ENCODE data around the gene TBCD.

TBCD gene

GRCh38 chr17:82835766-82836512, 84.1 kb downstream of the TBCD start:
- DNase-seq = no peak

GRCh38 chr17:82836823-82837357, 85.0 kb downstream of the TBCD start:
- DNase-seq = no peak

DNA sequence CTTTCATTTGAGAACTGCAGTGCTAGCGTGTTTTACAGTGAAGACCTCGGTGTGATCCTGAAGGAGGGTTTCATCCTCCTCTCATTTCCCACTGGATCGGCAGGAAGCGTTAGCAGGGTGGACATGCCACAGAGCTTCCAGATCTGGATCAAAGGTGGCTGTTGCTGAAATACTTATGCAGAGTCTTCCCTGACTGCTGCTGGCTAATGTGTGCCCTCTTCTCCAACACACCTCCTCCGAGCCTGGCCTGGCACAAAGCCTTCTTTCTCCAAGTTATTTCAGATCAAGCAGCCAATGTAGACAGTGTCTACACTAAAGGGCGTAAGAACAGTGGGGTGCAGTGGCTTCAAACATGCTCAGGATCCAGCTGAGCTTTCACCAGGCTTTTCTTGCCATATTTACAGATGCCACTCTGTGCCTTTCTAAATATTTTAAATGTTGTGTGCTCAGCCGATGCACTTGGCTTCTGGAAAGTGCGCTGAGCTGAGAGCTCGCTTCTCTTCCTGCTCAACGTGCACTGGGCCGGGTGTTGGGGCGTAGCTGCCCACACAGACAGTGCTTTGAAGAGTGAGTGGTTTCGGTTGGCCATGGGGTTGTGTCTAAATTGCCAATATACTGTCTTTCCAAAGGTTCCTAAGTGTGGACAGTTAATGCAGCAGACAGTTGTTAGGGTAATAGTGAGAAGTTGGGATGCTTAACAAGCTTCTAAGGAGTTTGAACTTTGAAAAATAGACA, 85.9 kb downstream of the TBCD start:
- no peak for DNase-seq

- no peak for DNase-seq
Measured at GRCh38 chr17:82838386-82839063, 86.7 kb downstream of the TBCD start.

GRCh38 chr17:82839617-82840292, 87.9 kb downstream of the TBCD start, which contains the start of gene ZNF750:
Gene ZNF750, minus strand, starts transcription at chr17:82840022. Its CDS starts 7,568 bp downstream, at chr17:82832454.
- DNase-seq = no peak

- no peak for DNase-seq
Measured at GRCh38 chr17:82840431-82840831, 88.6 kb downstream of the TBCD start.

DNA sequence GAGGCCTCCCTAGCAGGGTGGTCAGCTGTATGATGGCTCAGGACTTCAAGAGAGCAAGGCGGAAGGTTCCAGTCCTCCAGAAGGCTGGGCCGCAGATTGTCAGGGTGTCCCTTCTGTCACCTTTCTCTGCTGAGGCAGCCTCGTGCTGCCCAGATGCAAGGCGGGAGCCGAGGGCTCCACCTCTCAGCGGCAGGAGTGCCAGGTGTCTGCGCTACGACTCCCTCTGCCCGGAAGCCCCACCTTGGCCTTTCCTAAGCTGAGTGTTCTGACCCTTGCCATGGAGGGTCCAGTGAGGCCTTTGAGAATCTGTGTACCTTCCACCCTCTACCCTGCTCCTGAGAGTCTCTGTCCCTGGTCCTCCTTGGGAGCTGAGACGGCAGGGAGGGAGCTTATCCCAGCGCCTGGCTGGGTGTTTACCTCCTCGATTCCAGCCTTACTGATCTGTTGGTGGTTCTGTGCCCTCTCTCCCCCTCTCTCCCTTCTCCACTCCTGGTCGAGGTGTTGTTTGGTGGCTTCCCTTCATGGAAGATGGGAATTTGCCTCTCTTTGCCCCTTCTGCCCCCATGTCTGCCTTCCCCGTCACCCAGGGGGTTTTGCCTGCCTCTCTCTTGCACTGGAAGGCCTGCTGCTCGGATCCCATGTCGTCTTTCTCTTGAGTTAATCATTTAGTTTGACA, 90.2 kb downstream of the TBCD start:
- no peak for DNase-seq

- DNase-seq = no peak
Measured at GRCh38 chr17:82843904-82844680, 92.2 kb downstream of the TBCD start.

DNA sequence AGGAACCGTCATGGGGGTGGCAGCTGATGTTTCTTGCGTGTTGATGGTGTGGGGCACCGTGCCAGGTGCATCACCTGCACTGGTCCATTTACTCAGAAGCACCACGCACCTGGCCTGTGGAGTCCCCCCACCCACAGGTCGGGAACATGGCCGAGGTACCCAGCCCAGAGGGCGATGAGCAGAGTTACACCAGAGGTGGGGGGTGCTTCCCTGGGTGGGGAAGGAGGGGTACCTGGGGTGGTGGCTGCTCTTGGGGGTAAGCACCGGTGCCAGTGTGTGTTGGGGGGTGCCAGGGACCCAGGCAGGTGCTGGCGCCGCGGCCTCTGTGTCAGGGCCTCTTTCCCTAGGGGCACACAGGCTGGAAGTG, 92.9 kb downstream of the TBCD start:
- DNase-seq = no peak

DNA sequence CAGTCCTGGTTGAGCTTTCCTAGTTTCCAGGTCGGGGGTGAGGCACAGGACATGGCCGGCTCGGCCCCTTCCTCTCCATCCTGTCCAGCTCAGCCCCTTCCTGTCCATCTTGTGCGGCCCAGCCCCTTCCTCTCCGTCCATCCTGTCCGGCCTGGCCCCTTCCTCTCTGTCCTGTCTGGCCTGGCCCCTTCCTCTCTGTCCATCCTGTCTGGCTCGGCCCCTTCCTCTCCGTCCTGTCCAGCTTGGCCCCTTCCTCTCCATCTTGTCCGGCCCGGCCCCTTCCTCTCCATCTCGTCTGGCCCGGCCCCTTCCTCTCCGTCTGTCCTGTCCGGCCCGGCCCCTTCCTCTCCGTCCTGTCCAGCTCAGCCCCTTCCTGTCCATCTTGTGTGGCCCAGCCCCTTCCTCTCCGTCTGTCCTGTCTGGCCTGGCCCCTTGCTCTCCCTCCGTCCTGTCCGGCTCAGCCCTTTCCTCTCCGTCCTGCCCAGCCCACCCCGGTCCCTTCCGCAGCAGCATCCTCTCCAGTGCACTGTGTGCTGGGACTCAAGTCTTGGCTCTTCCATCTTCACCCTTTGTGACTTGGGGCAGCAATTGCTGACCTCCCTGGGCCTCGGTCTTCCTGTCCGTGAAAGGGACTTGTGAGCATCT, 93.4 kb downstream of the TBCD start:
- no peak for DNase-seq

- DNase-seq = no peak
Measured at GRCh38 chr17:82846061-82846691, 94.3 kb downstream of the TBCD start.

DNA sequence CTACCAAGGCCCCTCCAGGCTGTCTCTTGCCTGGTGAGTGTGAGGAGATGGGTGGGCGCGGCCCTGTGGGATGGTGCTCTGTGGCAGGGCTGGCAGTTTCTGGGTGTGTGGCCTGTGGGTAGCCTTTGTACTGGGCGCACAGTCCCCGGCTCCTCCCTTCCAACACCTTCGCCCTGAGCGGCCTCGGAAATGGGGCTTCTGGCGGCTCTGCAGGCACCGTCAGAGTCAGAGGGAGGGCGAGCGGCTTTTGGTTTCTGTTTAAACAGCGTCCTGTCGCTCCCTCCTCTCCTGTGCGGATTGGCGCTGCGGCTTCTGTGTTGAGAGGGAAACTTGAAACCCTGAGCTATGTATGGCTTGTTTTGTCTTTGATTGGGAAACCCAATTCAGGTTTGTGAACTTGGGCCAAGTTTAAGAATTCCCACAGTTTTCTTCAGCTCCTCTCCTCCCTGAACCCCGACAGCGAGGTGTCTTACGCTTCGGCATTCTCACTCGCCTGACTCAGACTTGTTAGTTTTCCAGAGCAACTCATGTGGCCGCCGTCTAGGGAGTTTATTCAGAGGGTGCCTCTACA, 96.2 kb downstream of the TBCD start:
- no peak for DNase-seq

GRCh38 chr17:82849076-82849945, 97.4 kb downstream of the TBCD start:
- DNase-seq = no peak

GRCh38 chr17:82851381-82851780, 99.5 kb downstream of the TBCD start:
- no peak for DNase-seq

DNA sequence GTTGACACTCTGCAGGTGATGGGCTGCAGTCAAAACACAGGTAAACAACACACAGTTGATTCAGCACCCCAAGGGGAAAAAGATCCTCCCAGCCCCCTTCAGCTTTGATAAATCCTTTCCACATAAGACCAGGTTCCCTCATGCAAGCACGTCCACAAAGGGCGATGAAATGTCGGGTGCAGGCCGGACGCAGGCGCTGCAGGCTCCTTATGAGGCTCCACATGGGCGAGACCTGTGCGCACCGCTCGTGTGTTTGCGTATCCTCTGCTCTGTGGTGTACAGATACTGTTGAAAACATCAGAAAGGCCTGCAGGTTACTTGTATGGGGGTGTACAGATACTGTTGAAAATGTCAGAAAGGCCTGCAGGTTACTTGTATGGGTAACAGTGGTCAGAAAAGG, 102.4 kb downstream of the TBCD start:
- no peak for DNase-seq

DNA sequence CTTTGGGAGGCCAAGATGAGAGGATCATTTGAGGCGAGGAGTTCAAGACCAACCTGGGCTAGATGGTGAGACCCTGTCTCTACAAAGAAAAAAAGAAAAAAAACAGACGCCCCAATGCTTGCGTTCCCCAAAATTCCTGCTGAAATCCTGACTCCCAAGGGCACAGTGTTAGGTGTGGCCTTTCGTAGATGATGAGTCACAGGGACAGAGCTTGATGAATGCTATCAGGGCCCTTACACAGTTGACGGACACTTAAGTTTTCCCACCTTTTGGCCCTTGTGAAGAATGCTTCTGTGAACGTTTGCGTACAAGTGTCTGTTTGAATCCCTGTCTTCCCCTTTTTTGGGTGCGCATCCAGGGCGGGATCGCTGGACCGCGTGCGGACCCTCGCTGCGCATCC, 104.5 kb downstream of the TBCD start:
- DNase-seq = no peak

DNA sequence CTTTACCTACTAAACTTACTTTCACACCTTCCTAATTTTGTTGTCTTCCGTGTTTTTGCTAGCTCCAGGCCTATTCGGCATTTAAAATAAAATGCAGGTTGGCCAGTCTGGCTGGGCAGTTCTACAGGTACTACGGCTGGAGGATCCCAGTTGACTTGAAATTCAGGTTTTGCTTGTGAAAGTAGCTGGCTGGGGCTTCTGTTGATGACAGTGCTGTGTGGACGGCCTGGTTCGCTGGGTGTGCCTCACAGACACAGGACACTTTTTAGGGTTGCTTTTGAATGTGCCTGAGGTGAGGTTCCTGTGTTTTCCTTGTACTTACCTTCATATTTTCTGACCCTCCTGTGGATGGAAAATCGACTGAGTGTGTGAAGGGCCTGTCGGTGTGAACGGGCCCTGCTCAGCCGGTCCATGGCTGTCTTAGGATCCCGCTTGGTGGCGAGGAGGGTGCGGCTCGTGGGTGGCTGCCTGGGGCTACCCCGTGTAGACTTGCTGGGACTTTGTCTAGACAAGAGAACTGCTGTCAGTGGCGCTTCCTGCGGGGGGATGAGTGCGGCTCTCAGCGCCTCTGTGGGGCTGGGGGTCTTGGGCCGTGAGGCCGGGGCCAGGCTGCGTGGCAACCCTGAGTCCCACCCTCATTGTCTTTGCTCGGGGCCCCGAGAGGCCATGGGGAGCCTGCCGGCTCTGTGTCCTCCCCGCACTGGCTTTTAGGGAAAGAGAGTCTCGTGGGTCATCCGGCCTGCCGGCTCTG, 106.7 kb downstream of the TBCD start:
- DNase-seq = no peak
